Ishikawa (cell line): ENCODE results near the gene RIN2.

ENCODE experiments used
- CEBPB ChIP-seq: IDR thresholded peaks from 2 replicates; pipeline ENCODE4 v1.6.1; 2012
- CREB1 ChIP-seq: IDR thresholded peaks from 2 replicates; pipeline ENCODE4 v1.6.1; 2012; ENCODE audit warnings: low read depth
- RAD21 ChIP-seq: IDR thresholded peaks from 2 replicates; pipeline ENCODE4 v1.6.1; 2012; ENCODE audit warnings: low read depth
- TF ChIP-seq, protein P1 (sequence below): IDR thresholded peaks from 2 replicates; pipeline ENCODE4 v1.6.1; 2012

DNA sequence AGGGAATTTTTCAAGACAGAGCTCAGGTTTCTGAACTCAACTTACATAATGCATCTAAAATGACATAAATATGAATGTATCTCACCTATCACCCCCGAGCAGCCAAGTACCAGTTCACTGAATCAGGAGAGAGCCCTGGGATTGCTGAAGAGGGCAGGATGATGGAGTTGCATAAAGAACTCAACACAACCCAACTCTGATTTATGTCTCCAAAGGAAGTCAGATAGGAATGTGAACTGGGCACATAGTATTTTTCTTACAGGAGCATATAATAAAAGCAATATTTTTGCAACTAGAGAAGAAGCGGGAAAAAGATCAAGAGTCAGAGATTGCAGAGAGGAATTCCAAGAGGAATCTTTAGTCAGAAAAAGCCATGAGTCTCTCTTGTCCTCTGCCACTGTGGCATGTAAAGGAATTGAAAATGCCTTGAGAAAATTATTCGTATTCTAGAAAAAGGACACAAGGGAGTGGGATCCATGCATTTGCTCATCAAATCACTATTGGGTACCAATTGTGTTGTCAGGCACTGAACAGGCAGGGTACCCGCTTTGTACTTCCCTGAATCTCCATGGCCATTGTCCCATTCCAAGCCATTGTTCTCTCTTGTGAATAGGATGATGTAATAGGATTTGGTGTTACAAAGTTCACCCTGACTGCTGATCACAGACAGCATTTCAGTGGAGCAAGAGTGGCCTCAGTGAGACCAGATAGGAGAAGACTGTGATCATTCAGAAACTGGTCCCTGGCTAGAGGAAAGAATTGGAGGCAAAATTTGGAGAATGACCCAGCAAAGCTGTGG is 16.3 kb downstream of the RIN2 start:
- TF ChIP-seq, protein P1, sequence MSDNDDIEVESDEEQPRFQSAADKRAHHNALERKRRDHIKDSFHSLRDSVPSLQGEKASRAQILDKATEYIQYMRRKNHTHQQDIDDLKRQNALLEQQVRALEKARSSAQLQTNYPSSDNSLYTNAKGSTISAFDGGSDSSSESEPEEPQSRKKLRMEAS: no peak
- TF ChIP-seq RAD21 (no peak), CEBPB (no peak), CREB1 (no peak)
